Measurements from ENCODE around the gene CNTNAP2.
A peak's percentile ranks its signal among the peaks of the same experiment; 100 is the strongest.
"Not testable (repeated sequence)": the region's sequence is repeated elsewhere in the genome, so short reads cannot be mapped to it uniquely, and the experiment has no call there.

The CNTNAP2 gene

GRCh38 chr7:148035950-148036349 lies 1919.3 kb downstream of the CNTNAP2 start:
- DNase-seq (ENCODE audit: low read depth) = no peak

GRCh38 chr7:148037044-148037443 lies 1920.4 kb downstream of the CNTNAP2 start:
- DNase-seq (ENCODE audit: low read depth) = no peak

GRCh38 chr7:148041156-148041555 lies 1924.6 kb downstream of the CNTNAP2 start:
- no peak for DNase-seq (ENCODE audit: low read depth)

GRCh38 chr7:148042935-148043631 lies 1926.5 kb downstream of the CNTNAP2 start:
- DNase-seq (ENCODE audit: low read depth) = no peak

GRCh38 chr7:148044173-148044572 lies 1927.6 kb downstream of the CNTNAP2 start:
- DNase-seq (ENCODE audit: low read depth) = no peak

- no peak for DNase-seq (ENCODE audit: low read depth)
Observed at GRCh38 chr7:148045521-148045920, 1928.9 kb downstream of the CNTNAP2 start.

GRCh38 chr7:148049068-148049467 lies 1932.5 kb downstream of the CNTNAP2 start:
- DNase-seq (ENCODE audit: low read depth) = no peak

GRCh38 chr7:148050492-148051158 lies 1934.0 kb downstream of the CNTNAP2 start:
- no peak for DNase-seq (ENCODE audit: low read depth)

- no peak for DNase-seq (ENCODE audit: low read depth)
Observed at GRCh38 chr7:148056406-148056805, 1939.8 kb downstream of the CNTNAP2 start.

- no peak for DNase-seq (ENCODE audit: low read depth)
Observed at GRCh38 chr7:148058092-148058491, 1941.5 kb downstream of the CNTNAP2 start.

- DNase-seq (ENCODE audit: low read depth) = no peak
Observed at GRCh38 chr7:148058753-148059152, 1942.2 kb downstream of the CNTNAP2 start.

- no peak for DNase-seq (ENCODE audit: low read depth)
Observed at GRCh38 chr7:148060724-148061123, 1944.1 kb downstream of the CNTNAP2 start.

GRCh38 chr7:148078111-148078510 lies 1961.5 kb downstream of the CNTNAP2 start:
- DNase-seq (ENCODE audit: low read depth) = not testable (repeated sequence)

- no peak for DNase-seq (ENCODE audit: low read depth)
Observed at GRCh38 chr7:148079206-148080080, 1962.8 kb downstream of the CNTNAP2 start.

GRCh38 chr7:148083448-148083847 lies 1966.8 kb downstream of the CNTNAP2 start:
- DNase-seq (ENCODE audit: low read depth) = no peak

- peak; percentile 41 for DNase-seq (ENCODE audit: low read depth)
Observed at GRCh38 chr7:148084138-148084537, 1967.5 kb downstream of the CNTNAP2 start.

GRCh38 chr7:148091882-148092281 lies 1975.3 kb downstream of the CNTNAP2 start:
- no peak for DNase-seq (ENCODE audit: low read depth)

- no peak for DNase-seq (ENCODE audit: low read depth)
Observed at GRCh38 chr7:148093375-148094166, 1977.0 kb downstream of the CNTNAP2 start.

- no peak for DNase-seq (ENCODE audit: low read depth)
Observed at GRCh38 chr7:148095066-148095465, 1978.5 kb downstream of the CNTNAP2 start.

GRCh38 chr7:148104136-148104716 lies 1987.6 kb downstream of the CNTNAP2 start:
- DNase-seq (ENCODE audit: low read depth) = no peak

GRCh38 chr7:148104924-148105323 lies 1988.3 kb downstream of the CNTNAP2 start:
- no peak for DNase-seq (ENCODE audit: low read depth)

GRCh38 chr7:148105853-148106252 lies 1989.3 kb downstream of the CNTNAP2 start:
- no peak for DNase-seq (ENCODE audit: low read depth)
